A375 (cell line): ENCODE measurements around the gene TAX1BP3. TPM values are rescaled to one million over a fixed set of nuclear protein-coding genes. Genes with fewer than 3 reads are reported as not detected.

Experiments
- total RNA-seq: library from RNA; depleted of rRNA; stranded (reverse); fragments of >200 nt; shearing (Covaris generic); gene quantifications from 2 replicates; pipeline ENCODE4 v1.2.3, GENCODE V29; 2014; rRNA removed

The TAX1BP3 gene
- 72.7 and 73.4 TPM in 2 replicates for total RNA-seq

GRCh38 chr17:3668279-3669084, at the start of gene TAX1BP3, which contains the start of gene EMC6:
TAX1BP3 (minus strand) TSS chr17:3668578; CDS start chr17:3668526, 52 bp downstream.
EMC6 (plus strand) TSS chr17:3668812; CDS start chr17:3669147, 335 bp downstream.

GRCh38 chr17:3695723-3696411, 27.5 kb upstream of the TAX1BP3 start, which contains the start of gene P2RX5:
P2RX5 (minus strand) TSS chr17:3696155; CDS start chr17:3696005, 150 bp downstream.

GRCh38 chr17:3636154-3636907, 32.0 kb downstream of the TAX1BP3 start, which contains the start of the genes CTNS and SHPK:
CTNS (plus strand) TSS chr17:3636760; CDS start chr17:3640207, 3,447 bp downstream.
SHPK (minus strand) TSS chr17:3636250; CDS start chr17:3636219, 31 bp downstream.

Other genes with a start within 250 kb of the TAX1BP3 start
- gene OR1E2, start 234.7 kb downstream of the TAX1BP3 start, total RNA-seq = not detected in 2 replicates
- not detected in 2 replicates for gene SPATA22, start 196.8 kb downstream of the TAX1BP3 start, total RNA-seq
- gene ASPA, start 192.6 kb downstream of the TAX1BP3 start, total RNA-seq = not detected in 2 replicates
- gene TRPV3, start 110.8 kb downstream of the TAX1BP3 start, total RNA-seq = not detected in 2 replicates
- gene TRPV1, start 59.2 kb downstream of the TAX1BP3 start, total RNA-seq = 2.9 and 3.2 TPM in 2 replicates
- gene SHPK, start 32.3 kb downstream of the TAX1BP3 start, total RNA-seq = 9.9 and 12.5 TPM in 2 replicates
- gene CTNS, start 31.8 kb downstream of the TAX1BP3 start, total RNA-seq = 6.5 and 11.2 TPM in 2 replicates
- gene EMC6, start 234 bp upstream of the TAX1BP3 start, total RNA-seq = 37.3 and 44.7 TPM in 2 replicates
- 11.4 and 13.6 TPM in 2 replicates for gene P2RX5, start 27.6 kb upstream of the TAX1BP3 start, total RNA-seq
- gene HASPIN, start 55.3 kb upstream of the TAX1BP3 start, total RNA-seq = 14.6 and 17.9 TPM in 2 replicates
- 15.5 and 20.7 TPM in 2 replicates for gene ITGAE, start 132.6 kb upstream of the TAX1BP3 start, total RNA-seq
- 19.5 and 34.6 TPM in 2 replicates for gene NCBP3, start 177.7 kb upstream of the TAX1BP3 start, total RNA-seq
- 2.1 and 2.2 TPM in 2 replicates for gene CAMKK1, start 224.5 kb upstream of the TAX1BP3 start, total RNA-seq
- gene P2RX1, start 247.9 kb upstream of the TAX1BP3 start, total RNA-seq = 0.34 TPM in 1 of 2 replicates, not detected in the other